Mucosa of descending colon (tissue), 3 donors: ENCODE results near the gene ADRA2B. TPM values are rescaled to one million over a fixed set of nuclear protein-coding genes. Genes with fewer than 3 reads are reported as not detected.

ENCODE experiments used
- ATAC-seq: fragments of 200-7000 bp; cut with Tn5 transposase; one replicate; pipeline ENCODE4 v1.9.1; 2020; ENCODE audit warnings: mild to moderate bottlenecking, moderate library complexity
- DNase-seq, 3 donors: peaks; one replicate each; pipeline ENCODE4 v3.0.0-alpha.2; 2020
- H3K36me3 ChIP-seq: fragments of 200-600 bp; one replicate; pipeline ENCODE4 v1.8.0; 2021; ENCODE audit warnings: low read depth, mild to moderate bottlenecking
- H3K4me1 ChIP-seq: fragments of 200-600 bp; one replicate; pipeline ENCODE4 v1.8.0; 2021; ENCODE audit warnings: low read depth, mild to moderate bottlenecking
- H3K4me3 ChIP-seq: fragments of 200-600 bp; one replicate; pipeline ENCODE4 v1.8.0; 2021; ENCODE audit warnings: mild to moderate bottlenecking
- H3K9me3 ChIP-seq: fragments of 200-600 bp; one replicate; pipeline ENCODE4 v1.8.0; 2021; ENCODE audit warnings: mild to moderate bottlenecking
- intact Hi-C, 2 donors: fragments of 100-400 bp; cut with DNase I in 1 of 2; cut with micrococcal nuclease in 1 of 2; formaldehyde crosslinking; loops; one replicate each; pipeline versions ENCODE4 v1.11.0 to v1.11.1; 2022; cut with DNase I, micrococcal nuclease
- total RNA-seq, 3 donors: library from RNA; stranded (reverse); fragmentation: NEBNext Ultra II Directional in 2 of 3; extraction: Animal tissue kit (Norgen Biotek cat#: 25700) in 2 of 3; gene quantifications; one replicate each; pipeline versions ENCODE4 v1.2.1 to v1.2.4, GENCODE V29; 2021 to 2023
- TF ChIP-seq, protein P1 (sequence below): fragments of 200-600 bp; IDR thresholded peaks from one replicate; pipeline ENCODE4 v1.8.0; 2022; ENCODE audit warnings: antibody characterized with exemption, mild to moderate bottlenecking
- donor health status: DM: no; HTN: no; CAD: no; lungs with moderate emphysema.
- donor health status: DM: no; HTN: no; CAD: no.
- donor health status: DM: no; HTN: yes; CAD: no.

Gene ADRA2B
- total RNA-seq, 3 donors from 2014 or later = 0.17 to 0.73 (median 0.36) TPM

- Histone ChIP-seq H3K4me1 (peaks cover 6% of the 10 kb centered on the region), H3K9me3 (no peaks in the 10 kb centered on the region), H3K36me3 (no peaks in the 10 kb centered on the region), H3K4me3 (no peak overlapping the region)
- no peak for DNase-seq
- no peak for ATAC-seq
- intact Hi-C loops = no loop called here
- TF ChIP-seq, protein P1, sequence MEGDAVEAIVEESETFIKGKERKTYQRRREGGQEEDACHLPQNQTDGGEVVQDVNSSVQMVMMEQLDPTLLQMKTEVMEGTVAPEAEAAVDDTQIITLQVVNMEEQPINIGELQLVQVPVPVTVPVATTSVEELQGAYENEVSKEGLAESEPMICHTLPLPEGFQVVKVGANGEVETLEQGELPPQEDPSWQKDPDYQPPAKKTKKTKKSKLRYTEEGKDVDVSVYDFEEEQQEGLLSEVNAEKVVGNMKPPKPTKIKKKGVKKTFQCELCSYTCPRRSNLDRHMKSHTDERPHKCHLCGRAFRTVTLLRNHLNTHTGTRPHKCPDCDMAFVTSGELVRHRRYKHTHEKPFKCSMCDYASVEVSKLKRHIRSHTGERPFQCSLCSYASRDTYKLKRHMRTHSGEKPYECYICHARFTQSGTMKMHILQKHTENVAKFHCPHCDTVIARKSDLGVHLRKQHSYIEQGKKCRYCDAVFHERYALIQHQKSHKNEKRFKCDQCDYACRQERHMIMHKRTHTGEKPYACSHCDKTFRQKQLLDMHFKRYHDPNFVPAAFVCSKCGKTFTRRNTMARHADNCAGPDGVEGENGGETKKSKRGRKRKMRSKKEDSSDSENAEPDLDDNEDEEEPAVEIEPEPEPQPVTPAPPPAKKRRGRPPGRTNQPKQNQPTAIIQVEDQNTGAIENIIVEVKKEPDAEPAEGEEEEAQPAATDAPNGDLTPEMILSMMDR = no peak
Observed at GRCh38 chr2:96150791-96151594, 34.6 kb upstream of the ADRA2B start.

- H3K4me3 ChIP-seq = no peak overlapping the region
- peaks cover 6% of the 10 kb centered on the region for H3K4me1 ChIP-seq
- ATAC-seq (no peak), DNase-seq (peak in 1 of 3 donors; percentile 11)
- intact Hi-C loops = no loop called here
- H3K36me3 ChIP-seq = no peaks in the 10 kb centered on the region
- TF ChIP-seq, protein P1 = no peak
- H3K9me3 ChIP-seq = no peaks in the 10 kb centered on the region
Observed at GRCh38 chr2:96150007-96150640, 33.8 kb upstream of the ADRA2B start.

GRCh38 chr2:96148410-96149217, 32.2 kb upstream of the ADRA2B start:
- H3K4me1 ChIP-seq = peaks cover 13% of the 10 kb centered on the region
- no peak overlapping the region for H3K4me3 ChIP-seq
- no peaks in the 10 kb centered on the region for H3K9me3 ChIP-seq
- intact Hi-C loops = no loop called here
- DNase-seq (peak; percentile 78 to 95 (median 83)), ATAC-seq (peak; percentile 70)
- no peaks in the 10 kb centered on the region for H3K36me3 ChIP-seq
- TF ChIP-seq, protein P1 = no peak

DNA sequence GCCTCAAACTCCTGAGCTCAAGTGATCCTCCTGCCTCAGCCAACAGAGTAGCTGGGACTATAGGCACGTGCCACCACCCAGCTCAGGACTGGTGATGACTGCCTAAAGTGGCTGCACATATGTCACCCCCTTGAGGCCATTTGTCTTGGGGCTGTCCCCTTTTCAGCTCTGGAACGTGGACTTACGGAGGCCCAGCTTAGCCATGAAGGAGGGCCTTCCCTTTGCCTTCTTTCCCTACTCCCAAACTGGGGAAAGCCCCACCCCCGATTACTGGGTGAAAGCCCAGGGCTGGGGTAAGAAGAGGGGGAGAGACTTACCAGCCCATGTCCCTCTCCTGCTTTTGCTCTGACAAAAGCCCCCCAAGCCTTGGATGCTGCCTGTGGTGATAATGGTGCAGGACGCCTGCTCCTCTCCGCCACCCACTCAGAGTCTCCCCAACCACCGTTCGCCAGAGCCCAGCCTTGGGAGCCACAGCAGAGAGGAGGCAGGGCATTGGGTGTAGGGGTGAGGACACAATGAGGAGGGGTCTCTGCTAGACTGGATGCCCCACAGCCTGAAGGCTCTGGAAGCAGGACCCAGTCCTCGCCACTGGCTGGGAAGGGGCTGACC, 31.3 kb upstream of the ADRA2B start:
- H3K4me1 ChIP-seq = peaks cover 13% of the 10 kb centered on the region
- no peaks in the 10 kb centered on the region for H3K9me3 ChIP-seq
- intact Hi-C loops = no loop called here
- no peak overlapping the region for H3K4me3 ChIP-seq
- DNase-seq (peak in 2 of 3 donors; percentile 29 to 50), ATAC-seq (no peak)
- H3K36me3 ChIP-seq = no peaks in the 10 kb centered on the region
- TF ChIP-seq, protein P1 = no peak

DNA sequence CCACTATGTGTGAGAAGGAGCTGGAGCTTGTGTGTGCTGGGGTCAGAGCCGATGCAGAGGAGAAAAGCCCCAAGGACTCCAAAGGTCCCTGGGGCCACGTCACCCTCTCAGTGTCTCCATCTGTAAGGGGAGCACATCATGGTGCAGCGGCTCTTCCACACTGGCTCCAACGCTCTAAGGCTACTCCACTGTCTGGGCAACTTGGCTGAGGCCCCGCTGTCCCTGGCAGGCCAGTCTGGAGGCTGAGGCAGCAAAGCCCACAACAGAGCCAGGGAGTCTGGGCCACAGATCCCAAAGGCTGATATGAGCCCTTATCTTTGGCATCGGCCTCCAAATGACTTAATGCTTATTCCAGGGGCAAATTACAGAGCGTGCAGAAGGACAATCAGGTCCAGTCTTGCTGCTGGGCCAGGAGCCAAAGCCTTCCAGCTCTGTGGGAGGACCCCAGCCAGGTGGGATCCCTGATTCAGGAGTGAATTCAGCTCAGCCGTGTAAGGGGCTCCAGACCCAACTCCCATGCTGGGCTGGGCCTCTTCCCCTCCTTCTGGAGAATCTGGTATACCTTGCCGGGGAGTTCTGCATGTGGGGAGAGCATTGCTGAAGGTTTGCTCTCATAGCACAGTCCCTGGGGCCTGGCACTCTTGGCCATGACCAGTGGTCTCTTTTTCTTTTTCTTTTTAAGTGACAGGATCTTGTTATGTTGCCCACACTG, 30.7 kb upstream of the ADRA2B start:
- Histone ChIP-seq H3K4me3 (no peak overlapping the region), H3K36me3 (no peaks in the 10 kb centered on the region), H3K4me1 (peaks cover 13% of the 10 kb centered on the region), H3K9me3 (no peaks in the 10 kb centered on the region)
- DNase-seq (peak in 2 of 3 donors; percentile 33 to 56), ATAC-seq (no peak)
- intact Hi-C loops = no loop called here
- TF ChIP-seq, protein P1 = no peak
